Smooth muscle cell (in vitro differentiated cells): ENCODE measurements around the gene ZC2HC1B. TPM values are rescaled to one million over a fixed set of nuclear protein-coding genes. Genes with fewer than 3 reads are reported as not detected.

Source experiments
- DNase-seq: peaks from one replicate; lab custom pipeline; 2025; ENCODE audit not compliant: unreplicated experiment; lab: John Stamatoyannopoulos, UW
- H2AFZ ChIP-seq: fragments of 200-600 bp; sonication (generic); 2 replicates; pipeline ENCODE4 v1.6.0; 2016; ENCODE audit warnings: antibody characterized with exemption, low read depth, mild to moderate bottlenecking
- H3F3A ChIP-seq: fragments of 200-600 bp; sonication (generic); 2 replicates; pipeline ENCODE4 v1.6.0; 2017; ENCODE audit warnings: antibody characterized with exemption, low read depth
- H3K27ac ChIP-seq: fragments of 200-600 bp; sonication (generic); 2 replicates; pipeline ENCODE4 v1.5.1; 2016; ENCODE audit warnings: low read depth, mild to moderate bottlenecking
- H3K27me3 ChIP-seq: fragments of 200-600 bp; sonication (generic); 2 replicates; pipeline ENCODE4 v1.6.1; 2016; ENCODE audit warnings: low read depth, mild to moderate bottlenecking
- H3K36me3 ChIP-seq: fragments of 200-600 bp; sonication (generic); 2 replicates; pipeline ENCODE4 v1.5.1; 2016; ENCODE audit warnings: low read depth
- H3K4me1 ChIP-seq: fragments of 200-600 bp; sonication (generic); 2 replicates; pipeline ENCODE4 v1.5.1; 2016; ENCODE audit warnings: low read depth
- H3K4me2 ChIP-seq: fragments of 200-600 bp; sonication (generic); 2 replicates; pipeline ENCODE4 v1.6.0; 2016; ENCODE audit warnings: mild to moderate bottlenecking
- H3K4me3 ChIP-seq: fragments of 200-600 bp; sonication (generic); 2 replicates; pipeline ENCODE4 v1.5.1; 2016; ENCODE audit warnings: mild to moderate bottlenecking
- H3K79me2 ChIP-seq: fragments of 200-600 bp; sonication (generic); 2 replicates; pipeline ENCODE4 v1.6.0; 2016; ENCODE audit warnings: low read depth, mild to moderate bottlenecking
- H3K9ac ChIP-seq: fragments of 200-600 bp; sonication (generic); 2 replicates; pipeline ENCODE4 v1.6.0; 2016; ENCODE audit warnings: low read depth
- H3K9me3 ChIP-seq: fragments of 200-600 bp; sonication (generic); replicated peaks from 2 replicates; pipeline ENCODE4 v1.5.1; 2016; ENCODE audit warnings: low read depth
- H4K20me1 ChIP-seq: fragments of 200-600 bp; sonication (generic); 2 replicates; pipeline ENCODE4 v1.6.0; 2016; ENCODE audit warnings: low read depth
- WGBS: methylation state at CpG from one replicate; pipeline ENCODE4 v1.1.7; 2016; ENCODE audit warnings: low lambda C conversion rate; 5-methylcytosine and 5-hydroxymethylcytosine counted together
- polyA plus RNA-seq: library from polyadenylated mRNA; unstranded; fragments of >200 nt; fragmentation: Nextera tagmentation; extraction: Ambion mirVana; gene quantifications from 2 replicates; pipeline ENCODE4 v1.2.1, GENCODE V29; 2016
- total RNA-seq: library from RNA; depleted of rRNA; stranded (reverse); fragments of >200 nt; gene quantifications from 2 replicates; pipeline ENCODE4 v1.2.3, GENCODE V29; 2014
- TF ChIP-seq, protein P1 (sequence below): fragments of 200-600 bp; sonication (generic); IDR thresholded peaks from 2 replicates; pipeline ENCODE4 v1.5.1; 2017; ENCODE audit warnings: borderline replicate concordance, mild to moderate bottlenecking, antibody characterized with exemption; ENCODE audit not compliant: insufficient read depth, poor library complexity, severe bottlenecking

ZC2HC1B gene
- total and polyA plus RNA-seq, 2 experiments from 2014 or later, result not detected

DNA sequence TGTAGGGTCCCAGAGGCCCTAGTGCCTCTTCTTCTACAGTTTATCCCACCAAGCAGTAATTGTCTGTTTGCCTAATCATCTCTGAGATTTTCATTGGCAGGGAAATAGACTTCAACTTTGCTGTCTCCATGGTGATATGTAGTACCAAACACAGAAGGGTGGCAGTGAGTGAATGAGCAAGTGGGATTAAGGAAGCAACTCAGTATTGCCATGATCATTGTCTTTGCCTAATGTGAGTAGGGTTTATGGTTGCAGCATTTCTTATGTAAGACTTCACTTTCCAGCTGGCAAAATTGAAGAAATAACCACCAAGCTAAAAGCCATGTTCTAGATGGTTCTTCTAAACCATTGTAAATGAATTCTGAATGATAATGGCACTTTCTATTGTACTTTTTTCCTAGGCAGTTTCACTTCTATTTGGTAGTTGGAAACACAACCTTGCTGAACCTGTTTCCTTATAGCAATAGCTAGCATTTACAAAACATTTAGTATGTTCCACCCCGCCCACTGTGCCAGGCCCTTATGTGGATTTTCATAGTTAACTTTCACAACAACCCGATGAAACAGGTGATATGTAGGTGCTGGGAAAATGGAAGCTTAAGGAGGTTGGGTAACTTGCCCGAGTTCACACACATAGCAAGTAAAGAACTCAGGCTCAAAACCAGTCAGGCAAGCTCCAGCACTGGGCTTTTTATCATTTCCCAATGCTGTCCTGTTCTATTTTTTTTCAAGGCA lies 32.0 kb downstream of the ZC2HC1B start:
- Histone ChIP-seq H4K20me1 (no peaks in the 10 kb centered on the region), H3K4me2 (no peak overlapping the region), H3K36me3 (no peaks in the 10 kb centered on the region), H3F3A (no peaks in the 10 kb centered on the region), H3K4me3 (no peak overlapping the region), H3K9ac (no peak overlapping the region), H3K27me3 (no peaks in the 10 kb centered on the region), H3K79me2 (no peaks in the 10 kb centered on the region), H3K4me1 (no peaks in the 10 kb centered on the region), H3K9me3 (no peaks in the 10 kb centered on the region), H2AFZ (no peak overlapping the region), H3K27ac (no peak overlapping the region)
- TF ChIP-seq, protein P1, sequence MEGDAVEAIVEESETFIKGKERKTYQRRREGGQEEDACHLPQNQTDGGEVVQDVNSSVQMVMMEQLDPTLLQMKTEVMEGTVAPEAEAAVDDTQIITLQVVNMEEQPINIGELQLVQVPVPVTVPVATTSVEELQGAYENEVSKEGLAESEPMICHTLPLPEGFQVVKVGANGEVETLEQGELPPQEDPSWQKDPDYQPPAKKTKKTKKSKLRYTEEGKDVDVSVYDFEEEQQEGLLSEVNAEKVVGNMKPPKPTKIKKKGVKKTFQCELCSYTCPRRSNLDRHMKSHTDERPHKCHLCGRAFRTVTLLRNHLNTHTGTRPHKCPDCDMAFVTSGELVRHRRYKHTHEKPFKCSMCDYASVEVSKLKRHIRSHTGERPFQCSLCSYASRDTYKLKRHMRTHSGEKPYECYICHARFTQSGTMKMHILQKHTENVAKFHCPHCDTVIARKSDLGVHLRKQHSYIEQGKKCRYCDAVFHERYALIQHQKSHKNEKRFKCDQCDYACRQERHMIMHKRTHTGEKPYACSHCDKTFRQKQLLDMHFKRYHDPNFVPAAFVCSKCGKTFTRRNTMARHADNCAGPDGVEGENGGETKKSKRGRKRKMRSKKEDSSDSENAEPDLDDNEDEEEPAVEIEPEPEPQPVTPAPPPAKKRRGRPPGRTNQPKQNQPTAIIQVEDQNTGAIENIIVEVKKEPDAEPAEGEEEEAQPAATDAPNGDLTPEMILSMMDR, result no peak
- DNase-seq, result no peak
- 80% methylated on average over 3 of the region's 3 CpGs for WGBS

DNA sequence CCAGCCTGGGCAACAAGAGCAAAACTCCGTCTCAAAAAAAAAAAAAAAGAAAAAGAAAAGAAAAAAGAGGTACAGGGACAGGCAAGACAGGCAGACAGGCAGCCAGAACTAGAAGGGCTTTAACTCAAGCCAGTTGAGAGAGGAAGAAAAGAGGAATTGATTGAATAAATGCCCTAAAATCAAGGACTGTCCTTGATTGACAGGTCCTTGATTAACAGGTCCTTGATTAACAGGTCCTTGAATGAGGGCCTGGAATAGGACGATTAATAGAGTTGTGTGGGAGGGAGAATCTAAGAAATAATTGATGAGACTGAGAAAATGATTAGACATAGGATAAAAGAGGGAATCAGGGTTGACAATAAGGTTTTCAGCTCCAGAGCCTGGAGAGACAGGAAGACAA lies 36.1 kb downstream of the ZC2HC1B start:
- Histone ChIP-seq H3K4me3 (no peak overlapping the region), H2AFZ (no peak overlapping the region), H3K9ac (no peak overlapping the region), H3K36me3 (no peaks in the 10 kb centered on the region), H3K27ac (no peak overlapping the region), H3K4me1 (no peaks in the 10 kb centered on the region), H4K20me1 (no peaks in the 10 kb centered on the region), H3K27me3 (no peaks in the 10 kb centered on the region), H3K79me2 (no peaks in the 10 kb centered on the region), H3K9me3 (no peaks in the 10 kb centered on the region), H3K4me2 (no peak overlapping the region), H3F3A (no peaks in the 10 kb centered on the region)
- TF ChIP-seq, protein P1, result no peak
- no peak for DNase-seq
- WGBS, result 90% methylated on average over 2 of the region's 2 CpGs

DNA sequence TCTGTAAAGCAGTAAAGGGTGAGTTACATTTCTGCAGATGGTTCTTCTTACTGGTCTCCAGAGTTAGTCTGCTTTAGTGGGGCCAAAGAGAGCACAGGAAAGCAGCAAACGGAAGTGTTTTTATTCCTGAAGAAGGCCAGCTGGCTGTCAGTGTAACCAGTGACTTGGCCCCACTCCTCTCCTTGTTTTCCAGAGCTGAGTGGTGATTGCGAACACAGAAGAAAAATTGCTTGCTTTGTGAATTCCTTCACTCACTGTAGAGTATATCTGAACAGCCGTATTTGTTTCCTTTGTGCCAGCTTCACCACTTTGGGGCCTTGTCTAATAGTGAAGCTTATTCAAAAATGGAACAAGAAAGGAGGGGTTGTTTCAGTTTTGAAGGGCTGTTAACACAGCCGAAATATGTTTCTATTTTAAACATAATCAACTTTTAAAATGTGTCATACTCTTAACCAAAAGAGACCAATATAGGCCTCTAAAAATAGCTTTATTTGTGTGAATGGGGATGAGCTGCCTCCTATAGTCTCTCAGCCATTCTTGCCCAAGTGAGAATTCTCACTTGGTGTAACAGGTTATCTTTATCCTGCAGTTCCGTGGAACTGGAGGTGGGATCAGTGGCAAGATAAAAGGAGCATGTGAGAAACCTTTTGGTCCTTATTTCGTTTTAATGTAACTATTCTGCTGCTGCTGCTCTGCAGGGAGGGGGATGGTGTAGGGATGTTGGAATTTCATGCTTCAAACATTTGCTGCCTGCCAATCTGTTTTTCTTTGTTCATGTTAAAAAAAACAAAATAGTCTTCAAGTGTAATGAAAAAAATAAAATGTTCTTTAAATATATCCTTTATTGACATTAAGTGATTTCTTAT lies 37.8 kb downstream of the ZC2HC1B start:
- TF ChIP-seq, protein P1, result no peak
- no peaks in the 10 kb centered on the region for H3K9me3 ChIP-seq
- H3K4me3 ChIP-seq, result no peak overlapping the region
- no peaks in the 10 kb centered on the region for H3K79me2 ChIP-seq
- no peaks in the 10 kb centered on the region for H3K4me1 ChIP-seq
- peak overlapping the region; percentile 8 for H3K27ac ChIP-seq
- no peak for DNase-seq
- WGBS, result 61% methylated on average over 6 of the region's 6 CpGs
- H3F3A ChIP-seq, result no peaks in the 10 kb centered on the region
- peak overlapping the region; percentile 31 for H3K4me2 ChIP-seq
- no peak overlapping the region for H3K9ac ChIP-seq
- H2AFZ ChIP-seq, result peak overlapping the region; percentile 76
- H3K36me3 ChIP-seq, result no peaks in the 10 kb centered on the region
- H3K27me3 ChIP-seq, result no peaks in the 10 kb centered on the region
- H4K20me1 ChIP-seq, result no peaks in the 10 kb centered on the region
